Measurements from ENCODE around the gene RBM14.
"Not testable (repeated sequence)": the region's sequence is repeated elsewhere in the genome, so short reads cannot be mapped to it uniquely, and the experiment has no call there.

Gene RBM14

DNA sequence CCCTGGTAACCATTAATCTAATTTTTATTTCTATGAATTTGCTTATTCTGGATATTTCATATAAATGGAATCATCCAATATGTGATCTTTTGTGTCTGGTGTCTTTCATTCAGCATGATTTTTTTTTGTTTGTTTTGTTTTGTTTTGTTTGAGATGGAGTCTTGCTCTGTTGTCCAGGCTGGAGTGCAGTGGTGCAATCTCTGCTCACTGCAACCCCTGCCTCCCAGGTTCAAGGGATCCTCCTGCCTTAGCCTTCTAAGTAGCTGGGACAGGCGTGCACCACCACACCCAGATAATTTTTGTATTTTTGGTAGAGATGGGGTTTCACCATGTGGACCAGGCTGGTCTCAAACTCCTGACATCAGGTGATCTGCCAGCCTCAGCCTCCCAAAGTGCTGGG lies 31.0 kb upstream of the RBM14 start:
- not testable (repeated sequence) for H3K27ac ChIP-seq (ENCODE audit: low read depth, low read length); H3K4me3 ChIP-seq (ENCODE audit: low read length); H3K36me3 ChIP-seq (ENCODE audit: insufficient read depth, low read length); H3K27me3 ChIP-seq (ENCODE audit: insufficient read depth, low read length); H3K4me1 ChIP-seq (ENCODE audit: insufficient read depth, low read length); H3K9ac ChIP-seq (ENCODE audit: low read depth, low read length)
- WGBS: no CpG with 5 or more reads among the region's 1 CpG
- peaks cover 13% of the 10 kb centered on the region; the same call in 1 of the 2 replicates for H3K9me3 ChIP-seq (ENCODE audit: insufficient read depth, low read depth, low read length)

DNA sequence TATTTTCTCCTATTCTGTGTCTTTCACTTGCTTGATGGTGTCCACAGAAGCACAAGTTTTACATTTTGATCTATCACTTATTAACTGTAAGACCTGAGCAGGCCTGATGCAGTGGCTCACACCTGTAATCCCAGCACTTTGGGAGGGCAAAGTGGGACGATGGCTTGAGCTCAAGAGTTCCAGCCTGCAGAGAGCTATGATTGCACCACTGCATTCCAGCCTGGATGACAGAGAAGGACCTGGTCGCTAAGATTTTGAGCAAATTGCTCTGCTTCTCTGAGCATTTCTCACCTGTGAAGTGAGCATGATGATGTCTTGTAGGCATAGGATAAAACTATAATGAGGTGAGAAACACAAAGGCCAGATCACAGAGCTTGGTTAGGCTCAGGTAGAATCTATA lies 30.3 kb upstream of the RBM14 start:
- 74% methylated on average over 2 of the region's 2 CpGs for WGBS
- no peaks in the 10 kb centered on the region for H3K4me1 ChIP-seq (ENCODE audit: insufficient read depth, low read length)
- no peaks in the 10 kb centered on the region for H3K36me3 ChIP-seq (ENCODE audit: insufficient read depth, low read length)
- H3K9me3 ChIP-seq (ENCODE audit: insufficient read depth, low read depth, low read length): peaks cover 16% of the 10 kb centered on the region; the same call in 1 of the 2 replicates
- no peak overlapping the region for H3K9ac ChIP-seq (ENCODE audit: low read depth, low read length)
- H3K4me3 ChIP-seq (ENCODE audit: low read length): no peak overlapping the region
- no peak overlapping the region for H3K27ac ChIP-seq (ENCODE audit: low read depth, low read length)
- H3K27me3 ChIP-seq (ENCODE audit: insufficient read depth, low read length): no peaks in the 10 kb centered on the region; the same call in 1 of the 2 replicates

DNA sequence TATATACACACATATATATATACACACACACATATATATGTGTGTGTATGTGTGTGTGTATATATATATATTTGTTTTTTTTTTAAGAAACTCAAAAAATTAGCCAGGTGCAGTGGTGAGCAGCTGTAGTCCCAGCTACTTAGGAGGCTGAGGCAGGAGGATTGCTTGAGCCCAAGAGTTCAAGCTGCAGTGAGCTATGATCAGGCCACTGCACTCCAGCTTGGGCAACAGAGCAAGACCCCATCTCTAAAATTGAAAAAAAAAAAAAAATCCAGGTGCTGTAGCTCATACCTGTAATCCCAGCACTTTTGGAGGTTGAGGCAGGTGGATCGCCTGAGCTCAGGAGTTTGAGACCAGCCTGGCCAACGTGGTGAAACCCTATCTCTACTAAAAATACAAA lies 27.1 kb upstream of the RBM14 start:
- H3K27ac ChIP-seq (ENCODE audit: low read depth, low read length); H3K27me3 ChIP-seq (ENCODE audit: insufficient read depth, low read length); H3K4me1 ChIP-seq (ENCODE audit: insufficient read depth, low read length); H3K9ac ChIP-seq (ENCODE audit: low read depth, low read length); H3K36me3 ChIP-seq (ENCODE audit: insufficient read depth, low read length); H3K4me3 ChIP-seq (ENCODE audit: low read length): not testable (repeated sequence)
- WGBS: 75% methylated on average over 2 of the region's 2 CpGs
- H3K9me3 ChIP-seq (ENCODE audit: insufficient read depth, low read depth, low read length): peaks cover 12% of the 10 kb centered on the region; the same call in 1 of the 2 replicates

DNA sequence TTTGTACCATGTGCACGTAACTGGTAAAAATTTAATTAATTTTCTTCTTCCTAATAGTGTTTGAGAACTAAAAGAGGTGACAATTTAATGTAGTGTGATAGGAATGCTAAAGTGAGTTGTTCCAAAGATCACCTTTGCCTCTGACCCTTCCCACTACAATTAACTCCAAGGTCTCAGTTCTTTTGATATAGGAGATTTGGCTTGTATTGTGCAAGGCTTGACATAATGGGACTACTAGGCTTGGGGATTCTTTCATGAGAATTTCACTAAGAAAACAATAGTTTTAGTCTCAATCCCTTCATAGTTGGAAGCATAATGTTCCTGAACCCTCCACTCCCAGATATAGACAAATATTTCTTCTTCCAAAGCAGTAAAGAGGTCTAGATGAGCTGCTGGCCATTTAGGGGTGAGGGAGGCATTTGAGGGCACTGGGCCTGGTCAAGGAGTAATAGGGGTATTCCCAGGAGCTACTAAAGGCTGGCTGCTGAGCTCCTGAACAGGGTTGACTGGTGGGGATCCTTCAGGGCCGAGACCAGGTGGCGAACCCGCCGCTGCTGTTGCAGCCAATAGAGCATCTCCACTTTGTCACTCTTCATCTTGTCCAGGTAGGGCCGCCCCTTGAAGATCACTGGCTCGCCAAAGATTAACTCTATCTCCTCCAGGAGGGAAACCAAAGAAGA lies 26.3 kb upstream of the RBM14 start:
- Histone ChIP-seq H3K27me3 (ENCODE audit: insufficient read depth, low read length) (no peaks in the 10 kb centered on the region; the same call in 1 of the 2 replicates), H3K4me3 (ENCODE audit: low read length) (no peak overlapping the region), H3K4me1 (ENCODE audit: insufficient read depth, low read length) (0 out of 2 replicates have a peak, but pooled peaks cover 5% of the 10 kb centered on the region), H3K36me3 (ENCODE audit: insufficient read depth, low read length) (no peaks in the 10 kb centered on the region), H3K9me3 (ENCODE audit: insufficient read depth, low read depth, low read length) (peaks cover 12% of the 10 kb centered on the region; the same call in 1 of the 2 replicates), H3K27ac (ENCODE audit: low read depth, low read length) (no peak overlapping the region), H3K9ac (ENCODE audit: low read depth, low read length) (no peak overlapping the region)
- WGBS: 94% methylated on average over 6 of the region's 7 CpGs

DNA sequence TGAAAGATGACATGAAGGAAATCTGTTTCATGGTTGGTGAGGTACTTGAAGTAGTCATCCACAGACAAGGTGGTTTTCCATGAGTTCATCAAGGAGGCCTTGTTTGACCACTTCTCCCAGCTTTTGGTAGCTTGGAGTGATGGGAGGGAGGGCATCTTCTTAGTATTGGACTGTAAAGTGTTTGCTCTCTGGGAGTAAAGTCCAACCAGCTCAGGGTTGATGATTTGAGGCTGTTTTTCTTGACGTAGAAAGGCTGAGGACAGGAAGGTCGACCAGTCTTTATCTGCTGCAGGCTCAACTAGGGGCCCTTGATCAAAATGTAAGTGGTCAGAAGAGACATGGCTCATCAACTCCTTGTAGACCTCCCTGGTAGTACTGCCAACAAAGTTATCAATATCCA lies 25.3 kb upstream of the RBM14 start:
- no peak overlapping the region for H3K4me3 ChIP-seq (ENCODE audit: low read length)
- no peak overlapping the region for H3K9ac ChIP-seq (ENCODE audit: low read depth, low read length)
- peaks cover 11% of the 10 kb centered on the region; the same call in 1 of the 2 replicates for H3K9me3 ChIP-seq (ENCODE audit: insufficient read depth, low read depth, low read length)
- no peaks in the 10 kb centered on the region; the same call in 1 of the 2 replicates for H3K27me3 ChIP-seq (ENCODE audit: insufficient read depth, low read length)
- no peaks in the 10 kb centered on the region for H3K36me3 ChIP-seq (ENCODE audit: insufficient read depth, low read length)
- 0 out of 2 replicates have a peak, but pooled peaks cover 5% of the 10 kb centered on the region for H3K4me1 ChIP-seq (ENCODE audit: insufficient read depth, low read length)
- H3K27ac ChIP-seq (ENCODE audit: low read depth, low read length): no peak overlapping the region
- 91% methylated on average over 2 of the region's 2 CpGs for WGBS

DNA sequence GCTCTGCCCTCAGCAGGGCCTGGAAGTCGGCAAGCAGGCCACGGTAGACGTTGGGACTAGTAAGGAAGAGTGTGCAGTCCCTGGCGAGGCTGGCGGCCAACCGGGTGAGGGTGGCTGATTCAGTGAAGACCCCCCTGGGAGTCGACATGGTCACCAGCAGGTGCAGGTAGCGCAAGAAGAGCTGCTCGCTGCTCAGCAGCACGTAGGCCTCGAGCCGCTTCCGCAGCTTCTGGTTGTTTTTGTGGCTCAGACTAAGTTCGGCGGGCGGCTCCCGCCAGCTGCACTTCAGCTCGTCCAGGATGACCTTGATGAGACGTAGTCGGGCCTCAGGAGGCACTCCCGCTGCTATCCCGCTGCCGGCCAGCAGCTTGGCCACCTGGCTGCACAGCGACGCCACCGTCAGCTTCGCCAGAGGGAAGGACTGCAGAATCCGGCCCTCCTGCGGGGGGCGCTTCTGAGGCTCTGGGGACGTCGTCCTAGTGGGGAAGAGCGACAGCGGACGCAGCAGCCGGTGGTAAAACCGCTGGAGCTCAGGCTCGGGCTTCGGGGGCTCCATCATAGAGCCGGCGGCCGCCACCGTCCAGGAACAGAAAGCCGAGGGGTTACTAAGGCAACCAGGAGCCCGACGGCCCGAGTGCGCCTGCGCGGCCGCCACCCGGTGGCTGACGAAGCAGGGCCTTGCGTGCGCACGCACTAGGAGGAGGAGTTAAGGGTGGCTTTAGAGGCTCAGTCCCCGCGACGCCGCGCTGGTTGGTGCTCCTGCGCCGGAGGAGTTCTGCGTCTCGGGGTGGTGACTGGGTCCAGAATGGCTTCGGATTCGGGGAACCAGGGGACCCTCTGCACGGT lies 23.8 kb upstream of the RBM14 start, which contains the start of the genes CCDC87 and CCS:
Gene CCDC87, minus strand, starts transcription at position 607 of the 846 bp plus-strand sequence. Its CDS starts 48 bp downstream, at position 559.
Gene CCS, plus strand, starts transcription at position 729 of the 846 bp plus-strand sequence. Its CDS starts 77 bp downstream, at position 806.
- peak within 1 kb of the TSS; percentile 73 for H3K4me3 ChIP-seq (ENCODE audit: low read length)
- H3K27me3 ChIP-seq (ENCODE audit: insufficient read depth, low read length): no peaks in the 10 kb centered on the region; the same call in 1 of the 2 replicates
- H3K36me3 ChIP-seq (ENCODE audit: insufficient read depth, low read length): no peaks in the 10 kb centered on the region
- H3K9me3 ChIP-seq (ENCODE audit: insufficient read depth, low read depth, low read length): 0 out of 2 replicates have a peak, but pooled peaks cover 8% of the 10 kb centered on the region
- H3K9ac ChIP-seq (ENCODE audit: low read depth, low read length): peak within 1 kb of the TSS; percentile 68
- H3K27ac ChIP-seq (ENCODE audit: low read depth, low read length): peak within 1 kb of the TSS; percentile 33; the same call in 1 of the 2 replicates
- 0 out of 2 replicates have a peak, but pooled peaks cover 5% of the 10 kb centered on the region for H3K4me1 ChIP-seq (ENCODE audit: insufficient read depth, low read length)
- 15% methylated on average over 68 of the region's 68 CpGs for WGBS

DNA sequence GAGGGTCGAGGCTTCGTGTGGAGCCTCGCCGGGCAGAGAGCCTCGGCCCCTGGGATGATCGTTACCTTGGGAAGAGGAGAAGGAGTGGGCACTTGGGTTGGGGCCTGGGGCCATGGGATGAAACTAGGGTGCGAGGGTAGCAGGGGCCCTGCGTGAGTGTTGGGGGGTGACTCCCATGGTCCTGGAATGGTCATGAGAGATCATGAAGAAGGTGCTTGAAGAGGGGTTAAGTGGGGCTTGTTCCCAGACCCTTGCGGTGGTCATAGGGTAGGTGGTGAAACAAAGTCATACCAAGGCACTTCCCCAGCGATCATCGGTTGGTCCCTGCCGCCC lies 23.2 kb upstream of the RBM14 start:
- H3K27me3 ChIP-seq (ENCODE audit: insufficient read depth, low read length): no peaks in the 10 kb centered on the region; the same call in 1 of the 2 replicates
- no peaks in the 10 kb centered on the region for H3K36me3 ChIP-seq (ENCODE audit: insufficient read depth, low read length)
- no peak overlapping the region for H3K27ac ChIP-seq (ENCODE audit: low read depth, low read length)
- 0 out of 2 replicates have a peak, but pooled peaks cover 8% of the 10 kb centered on the region for H3K9me3 ChIP-seq (ENCODE audit: insufficient read depth, low read depth, low read length)
- H3K4me1 ChIP-seq (ENCODE audit: insufficient read depth, low read length): 0 out of 2 replicates have a peak, but pooled peaks cover 5% of the 10 kb centered on the region
- peak overlapping the region; percentile 73 for H3K4me3 ChIP-seq (ENCODE audit: low read length)
- 22% methylated on average over 12 of the region's 12 CpGs for WGBS
- H3K9ac ChIP-seq (ENCODE audit: low read depth, low read length): peak overlapping the region; percentile 68

DNA sequence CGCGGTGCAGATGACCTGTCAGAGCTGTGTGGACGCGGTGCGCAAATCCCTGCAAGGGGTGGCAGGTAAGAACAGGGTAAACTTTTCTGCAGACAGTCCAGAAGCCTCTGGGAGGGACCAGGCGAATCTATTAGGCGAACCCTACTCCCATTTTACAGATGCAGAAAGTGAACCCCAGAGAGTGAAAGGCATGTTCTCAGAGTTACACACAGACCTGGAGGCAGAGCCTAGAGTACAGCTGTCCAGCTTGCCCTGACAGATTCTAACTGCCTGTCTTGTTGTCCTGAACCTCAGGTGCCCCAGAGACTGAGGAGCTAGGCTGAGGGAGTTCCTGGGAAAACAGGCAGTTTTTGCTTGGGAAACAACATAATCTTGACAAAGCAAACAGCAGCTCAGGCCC lies 22.8 kb upstream of the RBM14 start:
- Histone ChIP-seq H3K9ac (ENCODE audit: low read depth, low read length) (peak overlapping the region; percentile 68), H3K4me3 (ENCODE audit: low read length) (peak overlapping the region; percentile 73), H3K27me3 (ENCODE audit: insufficient read depth, low read length) (no peaks in the 10 kb centered on the region; the same call in 1 of the 2 replicates), H3K36me3 (ENCODE audit: insufficient read depth, low read length) (no peaks in the 10 kb centered on the region), H3K9me3 (ENCODE audit: insufficient read depth, low read depth, low read length) (0 out of 2 replicates have a peak, but pooled peaks cover 8% of the 10 kb centered on the region), H3K27ac (ENCODE audit: low read depth, low read length) (no peak overlapping the region), H3K4me1 (ENCODE audit: insufficient read depth, low read length) (0 out of 2 replicates have a peak, but pooled peaks cover 5% of the 10 kb centered on the region)
- WGBS: 74% methylated on average over 7 of the region's 7 CpGs

DNA sequence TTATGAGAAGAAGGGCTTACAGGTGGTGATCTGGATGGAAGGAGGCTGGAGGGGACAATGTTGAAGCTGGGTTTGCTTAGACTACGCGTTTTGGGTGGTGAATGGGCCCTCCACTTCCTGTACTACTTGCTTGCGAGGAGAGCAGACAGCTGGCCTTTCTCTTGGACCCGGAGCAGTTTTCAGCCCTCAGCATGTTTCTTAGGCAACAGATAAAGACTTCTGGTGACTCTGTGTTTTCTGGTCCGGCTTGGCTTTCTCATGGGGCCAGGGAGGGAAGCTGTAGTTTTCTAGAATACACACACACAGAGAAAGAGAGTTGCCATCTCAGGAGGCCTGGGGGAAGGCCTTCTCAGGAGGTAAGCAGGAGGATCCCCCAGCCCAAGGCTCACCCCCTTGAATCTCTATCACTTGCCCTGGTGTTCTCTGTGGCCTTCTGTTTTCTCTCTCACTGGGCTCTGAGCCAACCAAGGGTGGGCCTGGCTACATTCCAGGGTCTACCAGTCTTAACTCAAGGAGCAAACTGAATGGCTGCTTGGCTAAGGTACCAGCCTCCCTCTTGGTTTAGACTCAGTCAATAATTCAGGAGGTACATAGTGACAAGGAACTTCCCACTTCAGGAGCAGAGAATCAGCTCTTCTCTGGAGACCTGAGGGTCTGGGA lies 21.1 kb upstream of the RBM14 start:
- no peak overlapping the region for H3K4me3 ChIP-seq (ENCODE audit: low read length)
- H3K27ac ChIP-seq (ENCODE audit: low read depth, low read length): no peak overlapping the region
- H3K9me3 ChIP-seq (ENCODE audit: insufficient read depth, low read depth, low read length): 0 out of 2 replicates have a peak, but pooled peaks cover 8% of the 10 kb centered on the region
- 91% methylated on average over 5 of the region's 5 CpGs for WGBS
- 0 out of 2 replicates have a peak, but pooled peaks cover 5% of the 10 kb centered on the region for H3K4me1 ChIP-seq (ENCODE audit: insufficient read depth, low read length)
- peaks cover 14% of the 10 kb centered on the region for H3K36me3 ChIP-seq (ENCODE audit: insufficient read depth, low read length)
- no peaks in the 10 kb centered on the region; the same call in 1 of the 2 replicates for H3K27me3 ChIP-seq (ENCODE audit: insufficient read depth, low read length)
- H3K9ac ChIP-seq (ENCODE audit: low read depth, low read length): no peak overlapping the region

DNA sequence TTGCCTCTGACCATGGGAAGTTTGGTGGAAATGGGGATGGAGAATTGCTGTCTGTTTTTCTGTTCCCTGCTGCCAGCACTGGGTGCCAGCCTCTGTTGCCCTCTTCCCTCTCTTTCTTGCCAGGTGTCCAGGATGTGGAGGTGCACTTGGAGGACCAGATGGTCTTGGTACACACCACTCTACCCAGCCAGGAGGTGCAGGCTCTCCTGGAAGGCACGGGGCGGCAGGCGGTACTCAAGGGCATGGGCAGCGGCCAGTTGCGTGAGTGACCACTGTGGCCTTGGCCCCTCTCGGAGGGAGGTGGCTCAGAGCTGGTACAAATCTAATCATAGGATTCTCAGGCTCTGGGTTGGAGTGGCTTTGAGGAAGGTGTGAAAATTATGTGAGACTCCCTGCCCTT lies 17.4 kb upstream of the RBM14 start:
- Histone ChIP-seq H3K9me3 (ENCODE audit: insufficient read depth, low read depth, low read length) (no peaks in the 10 kb centered on the region), H3K27ac (ENCODE audit: low read depth, low read length) (no peak overlapping the region), H3K4me3 (ENCODE audit: low read length) (no peak overlapping the region), H3K4me1 (ENCODE audit: insufficient read depth, low read length) (no peaks in the 10 kb centered on the region), H3K9ac (ENCODE audit: low read depth, low read length) (no peak overlapping the region), H3K27me3 (ENCODE audit: insufficient read depth, low read length) (no peaks in the 10 kb centered on the region), H3K36me3 (ENCODE audit: insufficient read depth, low read length) (peaks cover 33% of the 10 kb centered on the region)
- 99% methylated on average over 6 of the region's 6 CpGs for WGBS

Measured in HUES64 (cell line).